ENCODE measurements around the gene TRRAP. TPM values are rescaled to one million over a fixed set of nuclear protein-coding genes. Genes with fewer than 3 reads are reported as not detected.

Gene TRRAP
- total RNA-seq, 1 experiment from 2014 or later = 55.8 TPM

DNA sequence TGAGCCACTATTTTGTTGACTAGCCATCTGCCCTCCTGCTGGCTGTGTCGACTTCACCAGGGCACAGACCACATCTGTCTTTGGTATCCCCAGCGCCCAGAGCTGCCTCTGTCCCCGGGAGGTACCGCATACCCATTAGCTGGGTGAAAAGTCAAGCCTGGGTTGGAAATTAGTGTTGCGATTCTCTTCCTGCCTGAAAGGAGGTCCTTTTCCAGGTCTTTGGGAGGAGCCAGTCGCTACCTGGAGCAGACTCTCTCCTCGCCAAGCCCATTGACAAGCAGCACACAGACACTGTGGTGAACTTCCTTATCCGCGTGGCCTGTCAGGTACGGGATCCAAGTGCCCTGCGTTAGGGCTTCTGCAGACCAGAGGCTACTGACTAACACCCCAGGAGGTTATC lies 79.4 kb downstream of the TRRAP start:
- no peaks in the 10 kb centered on the region for H3K9me2 ChIP-seq (ENCODE audit: insufficient read depth)
- no peaks in the 10 kb centered on the region for H3K27me3 ChIP-seq (ENCODE audit: insufficient read depth, low read depth)
- intact Hi-C loops (cut with micrococcal nuclease; ENCODE audit: unreplicated experiment) = no loop called here
- peaks cover 10% of the 10 kb centered on the region for H3K36me3 ChIP-seq (ENCODE audit: low read depth)
- no TSS peak for BruUV-seq (replicated peaks)
- H3K4me2 ChIP-seq = no peak overlapping the region
- no peak overlapping the region for H2AFZ ChIP-seq
- no peak for TF ChIP-seq EZH2 (IDR thresholded peaks at IDR 0.05; ENCODE audit: low read depth)
- TF ChIP-seq, protein P1, sequence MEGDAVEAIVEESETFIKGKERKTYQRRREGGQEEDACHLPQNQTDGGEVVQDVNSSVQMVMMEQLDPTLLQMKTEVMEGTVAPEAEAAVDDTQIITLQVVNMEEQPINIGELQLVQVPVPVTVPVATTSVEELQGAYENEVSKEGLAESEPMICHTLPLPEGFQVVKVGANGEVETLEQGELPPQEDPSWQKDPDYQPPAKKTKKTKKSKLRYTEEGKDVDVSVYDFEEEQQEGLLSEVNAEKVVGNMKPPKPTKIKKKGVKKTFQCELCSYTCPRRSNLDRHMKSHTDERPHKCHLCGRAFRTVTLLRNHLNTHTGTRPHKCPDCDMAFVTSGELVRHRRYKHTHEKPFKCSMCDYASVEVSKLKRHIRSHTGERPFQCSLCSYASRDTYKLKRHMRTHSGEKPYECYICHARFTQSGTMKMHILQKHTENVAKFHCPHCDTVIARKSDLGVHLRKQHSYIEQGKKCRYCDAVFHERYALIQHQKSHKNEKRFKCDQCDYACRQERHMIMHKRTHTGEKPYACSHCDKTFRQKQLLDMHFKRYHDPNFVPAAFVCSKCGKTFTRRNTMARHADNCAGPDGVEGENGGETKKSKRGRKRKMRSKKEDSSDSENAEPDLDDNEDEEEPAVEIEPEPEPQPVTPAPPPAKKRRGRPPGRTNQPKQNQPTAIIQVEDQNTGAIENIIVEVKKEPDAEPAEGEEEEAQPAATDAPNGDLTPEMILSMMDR (conservative IDR thresholded peaks at IDR 0.05) = no peak
- H3K9me3 ChIP-seq (ENCODE audit: insufficient read depth, low read depth) = no peaks in the 10 kb centered on the region
- ChIA-PET CTCF (no interaction called here), POLR2A (ENCODE audit: unreplicated experiment) (no interaction called here)
- peaks cover 7% of the 10 kb centered on the region for H4K20me1 ChIP-seq (ENCODE audit: insufficient read depth)
- H3K4me3 ChIP-seq = no peak overlapping the region
- DNase-seq = no peak
- no peaks in the 10 kb centered on the region for H3F3A ChIP-seq (ENCODE audit: insufficient read depth, low read depth)
- no peaks in the 10 kb centered on the region for H3K4me1 ChIP-seq (replicated peaks; ENCODE audit: insufficient read depth)
- H3K27ac ChIP-seq = no peak overlapping the region
- no peaks in the 10 kb centered on the region for H3K79me2 ChIP-seq (ENCODE audit: low read depth)

DNA sequence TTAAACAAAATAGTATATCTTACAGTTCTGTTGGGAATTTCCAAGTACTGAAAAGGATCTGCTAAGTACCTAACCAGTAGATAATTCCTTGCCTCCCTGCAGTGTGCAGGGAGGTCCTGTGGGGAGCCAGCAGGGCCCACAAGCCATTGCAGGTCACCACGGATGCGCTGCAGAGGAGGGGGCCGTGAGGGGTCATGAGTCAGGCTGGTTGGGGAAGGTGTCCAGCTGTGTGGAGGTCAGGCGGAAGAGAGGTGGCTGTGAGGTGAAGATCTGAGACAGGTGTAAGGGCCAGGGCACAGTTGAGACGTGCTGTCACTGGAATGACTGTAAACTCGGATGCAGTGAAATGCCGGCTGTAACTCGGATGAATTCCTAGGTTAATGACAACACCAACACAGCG lies 80.6 kb downstream of the TRRAP start:
- Histone ChIP-seq H3K4me3 (no peak overlapping the region), H3K9me3 (ENCODE audit: insufficient read depth, low read depth) (no peaks in the 10 kb centered on the region), H3K79me2 (ENCODE audit: low read depth) (no peaks in the 10 kb centered on the region), H3F3A (ENCODE audit: insufficient read depth, low read depth) (no peaks in the 10 kb centered on the region), H2AFZ (no peak overlapping the region), H3K4me1 (replicated peaks; ENCODE audit: insufficient read depth) (no peaks in the 10 kb centered on the region), H3K4me2 (no peak overlapping the region), H3K9me2 (ENCODE audit: insufficient read depth) (no peaks in the 10 kb centered on the region), H3K27me3 (ENCODE audit: insufficient read depth, low read depth) (no peaks in the 10 kb centered on the region), H4K20me1 (ENCODE audit: insufficient read depth) (peaks cover 7% of the 10 kb centered on the region), H3K36me3 (ENCODE audit: low read depth) (peaks cover 10% of the 10 kb centered on the region), H3K27ac (no peak overlapping the region)
- no peak for DNase-seq
- TF ChIP-seq EZH2 (IDR thresholded peaks at IDR 0.05; ENCODE audit: low read depth) = no peak
- TF ChIP-seq, protein P1 (conservative IDR thresholded peaks at IDR 0.05) = no peak
- ChIA-PET POLR2A (ENCODE audit: unreplicated experiment) (no interaction called here), CTCF (no interaction called here)
- intact Hi-C loops (cut with micrococcal nuclease; ENCODE audit: unreplicated experiment) = no loop called here
- no TSS peak for BruUV-seq (replicated peaks)

DNA sequence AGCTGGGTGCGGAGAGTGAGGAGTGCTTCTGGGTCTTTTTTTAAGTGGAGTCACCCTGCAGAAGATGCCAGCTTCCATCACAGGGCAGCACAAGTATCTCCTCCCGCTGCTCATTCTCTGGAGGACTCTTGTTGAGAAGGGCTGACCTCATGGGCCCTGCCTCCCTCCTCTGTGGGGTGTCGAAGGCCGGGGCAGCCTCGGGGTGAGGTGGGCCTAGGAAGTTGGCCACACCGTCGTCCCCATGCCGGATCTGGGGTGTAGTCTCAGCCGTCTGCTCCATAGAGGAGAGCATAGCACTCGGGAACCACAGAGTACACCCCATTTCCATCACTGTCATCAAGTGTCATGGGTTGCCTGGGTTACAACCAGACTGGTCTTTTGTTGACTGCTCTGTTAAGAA lies 85.0 kb downstream of the TRRAP start:
- no peak for DNase-seq
- Histone ChIP-seq H3F3A (ENCODE audit: insufficient read depth, low read depth) (no peaks in the 10 kb centered on the region), H3K4me3 (no peak overlapping the region), H3K36me3 (ENCODE audit: low read depth) (peaks cover 31% of the 10 kb centered on the region), H3K79me2 (ENCODE audit: low read depth) (no peaks in the 10 kb centered on the region), H3K9me3 (ENCODE audit: insufficient read depth, low read depth) (no peaks in the 10 kb centered on the region), H4K20me1 (ENCODE audit: insufficient read depth) (no peaks in the 10 kb centered on the region; the same call in none of the 2 replicates), H3K27ac (no peak overlapping the region), H2AFZ (no peak overlapping the region), H3K4me2 (no peak overlapping the region), H3K9me2 (ENCODE audit: insufficient read depth) (no peaks in the 10 kb centered on the region), H3K27me3 (ENCODE audit: insufficient read depth, low read depth) (no peaks in the 10 kb centered on the region), H3K4me1 (replicated peaks; ENCODE audit: insufficient read depth) (no peaks in the 10 kb centered on the region)
- ChIA-PET CTCF (no interaction called here), POLR2A (ENCODE audit: unreplicated experiment) (no interaction called here)
- no TSS peak for BruUV-seq (replicated peaks)
- intact Hi-C loops (cut with micrococcal nuclease; ENCODE audit: unreplicated experiment) = no loop called here
- TF ChIP-seq, protein P1 (conservative IDR thresholded peaks at IDR 0.05) = no peak
- TF ChIP-seq EZH2 (IDR thresholded peaks at IDR 0.05; ENCODE audit: low read depth) = no peak
